Measurements from ENCODE around the gene NR5A2.

Gene NR5A2

GRCh38 chr1:200128944-200129879, 101.7 kb downstream of the NR5A2 start:
- DNase-seq, result no peak

GRCh38 chr1:200130552-200130951, 103.0 kb downstream of the NR5A2 start:
- peak; percentile 46 for DNase-seq

- no peak for DNase-seq
Measured at GRCh38 chr1:200131551-200132125, 104.1 kb downstream of the NR5A2 start.

GRCh38 chr1:200133123-200133522, 105.6 kb downstream of the NR5A2 start:
- DNase-seq, result no peak

GRCh38 chr1:200134116-200134515, 106.6 kb downstream of the NR5A2 start:
- DNase-seq, result no peak

GRCh38 chr1:200136384-200136783, 108.9 kb downstream of the NR5A2 start:
- DNase-seq, result no peak

- DNase-seq, result peak; percentile 12
Measured at GRCh38 chr1:200139661-200140250, 112.2 kb downstream of the NR5A2 start.

- no peak for DNase-seq
Measured at GRCh38 chr1:200143347-200143746, 115.8 kb downstream of the NR5A2 start.

- no peak for DNase-seq
Measured at GRCh38 chr1:200146100-200146499, 118.6 kb downstream of the NR5A2 start.

GRCh38 chr1:200147094-200147493, 119.6 kb downstream of the NR5A2 start:
- no peak for DNase-seq

GRCh38 chr1:200147742-200148141, 120.2 kb downstream of the NR5A2 start:
- no peak for DNase-seq

- DNase-seq, result no peak
Measured at GRCh38 chr1:200150006-200150405, 122.5 kb downstream of the NR5A2 start.

GRCh38 chr1:200150721-200151120, 123.2 kb downstream of the NR5A2 start:
- DNase-seq, result no peak

GRCh38 chr1:200152336-200152735, 124.8 kb downstream of the NR5A2 start:
- no peak for DNase-seq

GRCh38 chr1:200153277-200154055, 126.0 kb downstream of the NR5A2 start:
- DNase-seq, result no peak

- DNase-seq, result peak; percentile 59
Measured at GRCh38 chr1:200154069-200154767, 126.7 kb downstream of the NR5A2 start.

GRCh38 chr1:200157715-200158114, 130.2 kb downstream of the NR5A2 start:
- no peak for DNase-seq

GRCh38 chr1:200161801-200162200, 134.3 kb downstream of the NR5A2 start:
- DNase-seq, result no peak

GRCh38 chr1:200162258-200162657, 134.7 kb downstream of the NR5A2 start:
- no peak for DNase-seq

GRCh38 chr1:200162877-200163276, 135.4 kb downstream of the NR5A2 start:
- no peak for DNase-seq

GRCh38 chr1:200163911-200164310, 136.4 kb downstream of the NR5A2 start:
- no peak for DNase-seq

- DNase-seq, result no peak
Measured at GRCh38 chr1:200165493-200166220, 138.1 kb downstream of the NR5A2 start.
